Large intestine (tissue), 3 donors: ENCODE results near the gene UBE4B. TPM values are rescaled to one million over a fixed set of nuclear protein-coding genes. Genes with fewer than 3 reads are reported as not detected.
"Not testable (repeated sequence)": the region's sequence is repeated elsewhere in the genome, so short reads cannot be mapped to it uniquely, and the experiment has no call there.

Experiments used
- DNase-seq, 2 donors: peaks; one replicate each; pipeline versions ENCODE4 v3.0.0 to v3.0.0-alpha.2; 2013
- H3K27ac ChIP-seq: one replicate; pipeline ENCODE4 v1.5.1; 2013; ENCODE audit warnings: low read length
- H3K27me3 ChIP-seq: 2 replicates; pipeline ENCODE4 v1.6.1; 2013; ENCODE audit warnings: low read length; ENCODE audit not compliant: control insufficient read depth, insufficient read depth
- H3K36me3 ChIP-seq: 2 replicates; pipeline ENCODE4 v1.6.1; 2013; ENCODE audit warnings: low read length; ENCODE audit not compliant: control insufficient read depth, insufficient read depth
- H3K4me1 ChIP-seq: one replicate; pipeline ENCODE4 v1.6.1; 2013; ENCODE audit warnings: low read length; ENCODE audit not compliant: control insufficient read depth, insufficient read depth
- H3K4me3 ChIP-seq: one replicate; pipeline ENCODE4 v1.5.1; 2013; ENCODE audit warnings: low read length
- H3K9me3 ChIP-seq: one replicate; pipeline ENCODE4 v1.6.1; 2013; ENCODE audit warnings: mild to moderate bottlenecking, low read depth, low read length, moderate library complexity; ENCODE audit not compliant: control insufficient read depth
- WGBS: methylation state at CpG from one replicate; pipeline ENCODE4 v1.1.5; 2013; ENCODE audit warnings: low lambda C conversion rate; ENCODE audit not compliant: insufficient coverage; 5-methylcytosine and 5-hydroxymethylcytosine counted together
- polyA plus RNA-seq: library from polyadenylated mRNA; unstranded; fragments of 120-200 nt; gene quantifications from one replicate; pipeline ENCODE4 v1.2.1, GENCODE V29; 2013

The UBE4B gene
- polyA plus RNA-seq, 1 donor, result 49.1 TPM

GRCh38 chr1:10005248-10005647, 27.5 kb upstream of the UBE4B start:
- H3K27me3 ChIP-seq, H3K9me3 ChIP-seq, H3K4me1 ChIP-seq, DNase-seq, H3K4me3 ChIP-seq, H3K27ac ChIP-seq, H3K36me3 ChIP-seq: not testable (repeated sequence)
- no CpG with 5 or more reads among the region's 8 CpGs for WGBS

DNA sequence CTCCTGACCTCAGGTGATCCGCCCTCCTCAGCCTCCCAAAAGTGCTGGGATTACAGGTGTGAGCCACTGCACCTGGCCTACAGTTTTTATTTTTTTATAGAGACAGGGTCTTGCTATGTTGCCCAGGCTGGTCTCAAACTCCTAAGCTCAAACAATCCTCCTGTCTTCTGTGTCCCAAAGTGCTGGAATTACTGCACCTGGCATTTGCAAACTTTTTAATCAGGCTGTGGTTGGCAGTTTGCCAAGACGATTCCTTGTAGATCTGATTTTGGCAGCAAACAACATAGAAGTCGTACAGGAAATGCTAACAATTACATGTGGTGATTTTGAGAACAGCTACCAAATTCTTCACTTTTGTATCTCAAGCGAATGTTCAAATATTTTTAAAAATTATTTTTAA, 25.6 kb upstream of the UBE4B start:
- no peak for DNase-seq
- H3K4me1 ChIP-seq, result no peaks in the 10 kb centered on the region
- 100% methylated on average over 1 of the region's 4 CpGs for WGBS
- H3K36me3 ChIP-seq, result no peaks in the 10 kb centered on the region
- no peaks in the 10 kb centered on the region for H3K9me3 ChIP-seq
- no peaks in the 10 kb centered on the region for H3K27me3 ChIP-seq
- no peak overlapping the region for H3K4me3 ChIP-seq
- H3K27ac ChIP-seq, result no peak overlapping the region

- Histone ChIP-seq H3K4me3 (no peak overlapping the region), H3K4me1 (no peaks in the 10 kb centered on the region), H3K36me3 (no peaks in the 10 kb centered on the region), H3K27me3 (no peaks in the 10 kb centered on the region), H3K27ac (no peak overlapping the region), H3K9me3 (no peaks in the 10 kb centered on the region)
- WGBS, result no CpG with 5 or more reads among the region's 5 CpGs
- DNase-seq, result no peak
Observed at GRCh38 chr1:10014016-10014415, 18.7 kb upstream of the UBE4B start.

- no peak for DNase-seq
- Histone ChIP-seq H3K27me3 (no peaks in the 10 kb centered on the region), H3K4me3 (no peak overlapping the region), H3K36me3 (no peaks in the 10 kb centered on the region), H3K4me1 (no peaks in the 10 kb centered on the region), H3K9me3 (no peaks in the 10 kb centered on the region), H3K27ac (no peak overlapping the region)
Observed at GRCh38 chr1:10019561-10019960, 13.2 kb upstream of the UBE4B start.

GRCh38 chr1:10020086-10020485, 12.7 kb upstream of the UBE4B start:
- Histone ChIP-seq H3K27me3 (no peaks in the 10 kb centered on the region), H3K27ac (no peak overlapping the region)
- no CpG with 5 or more reads among the region's 3 CpGs for WGBS

DNA sequence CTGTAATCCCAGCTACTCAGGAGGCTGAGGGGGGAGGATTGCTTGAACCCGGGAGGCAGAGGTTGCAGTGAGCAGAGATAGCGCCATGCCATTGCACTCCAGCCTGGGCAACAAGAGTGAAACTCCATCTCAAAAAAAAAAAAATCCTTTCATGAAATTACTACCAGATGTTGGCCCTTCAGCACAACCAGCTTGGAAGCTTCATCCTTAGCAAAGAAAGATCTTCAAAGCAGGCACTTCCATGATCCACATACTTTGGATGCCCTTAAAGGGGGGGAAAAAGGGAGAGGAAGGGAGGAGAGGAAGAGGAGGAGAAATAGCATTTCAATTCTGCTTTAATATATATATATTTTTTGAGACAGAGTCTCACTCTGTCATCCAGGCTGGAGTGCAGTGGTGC, 12.1 kb upstream of the UBE4B start:
- not testable (repeated sequence) for H3K27ac ChIP-seq, H3K27me3 ChIP-seq, H3K4me1 ChIP-seq, H3K4me3 ChIP-seq, H3K36me3 ChIP-seq, H3K9me3 ChIP-seq, DNase-seq
- WGBS, result 100% methylated on average over 1 of the region's 2 CpGs

More at GRCh38 chr1:10020086-10020485, 12.7 kb upstream of the UBE4B start:
- no peaks in the 10 kb centered on the region for H3K36me3 ChIP-seq
- no peak for DNase-seq
- H3K9me3 ChIP-seq, result no peaks in the 10 kb centered on the region
- no peak overlapping the region for H3K4me3 ChIP-seq
- no peaks in the 10 kb centered on the region for H3K4me1 ChIP-seq

GRCh38 chr1:10021992-10022391, 10.8 kb upstream of the UBE4B start:
- not testable (repeated sequence) for H3K4me1 ChIP-seq, H3K27ac ChIP-seq, H3K27me3 ChIP-seq, H3K36me3 ChIP-seq, H3K9me3 ChIP-seq, DNase-seq, H3K4me3 ChIP-seq
- 100% methylated on average over 1 of the region's 4 CpGs for WGBS

DNA sequence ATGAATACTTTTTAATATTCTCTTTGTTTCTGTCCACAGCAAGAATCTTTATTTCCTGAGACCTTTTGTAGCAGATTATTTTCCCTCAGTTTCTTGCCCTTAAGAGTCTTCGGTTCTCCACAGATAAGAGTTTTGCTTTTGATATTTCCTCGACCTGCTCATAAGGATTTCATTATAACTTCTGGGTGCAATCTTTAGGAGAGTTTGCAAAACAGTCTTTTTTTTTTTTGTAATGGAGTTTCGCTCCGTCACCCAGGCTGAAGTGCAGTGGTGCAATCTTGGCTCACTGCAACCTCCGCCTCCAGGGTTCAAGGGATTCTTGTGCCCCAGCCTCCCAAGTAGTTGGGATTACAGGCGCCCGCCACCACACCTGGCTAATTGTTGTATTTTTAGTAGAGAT, 10.1 kb upstream of the UBE4B start:
- H3K4me1 ChIP-seq, result no peaks in the 10 kb centered on the region
- H3K27ac ChIP-seq, result no peak overlapping the region
- 100% methylated on average over 1 of the region's 7 CpGs for WGBS
- no peaks in the 10 kb centered on the region for H3K9me3 ChIP-seq
- no peaks in the 10 kb centered on the region for H3K27me3 ChIP-seq
- DNase-seq, result no peak
- H3K4me3 ChIP-seq, result no peak overlapping the region
- H3K36me3 ChIP-seq, result no peaks in the 10 kb centered on the region

DNA sequence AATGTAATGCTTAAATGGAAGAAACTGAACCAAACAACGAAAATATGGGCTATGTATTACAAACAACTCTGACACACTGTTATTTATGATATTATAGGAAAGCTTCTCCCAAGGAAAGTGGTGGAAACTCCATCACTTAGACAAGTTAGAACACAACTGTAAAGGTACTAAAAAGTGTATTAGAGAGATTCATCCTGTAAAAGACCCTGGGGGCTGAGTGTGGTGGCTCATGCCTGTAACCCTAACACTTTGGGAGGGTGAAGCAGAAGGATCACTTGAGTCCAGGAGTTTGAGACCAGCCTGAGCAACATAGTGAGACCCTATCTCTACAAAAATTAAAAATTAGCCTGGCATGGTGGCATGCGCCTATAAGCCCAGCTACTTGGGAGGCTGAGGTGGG, 7.4 kb upstream of the UBE4B start:
- Histone ChIP-seq H3K9me3 (no peaks in the 10 kb centered on the region), H3K4me1 (no peaks in the 10 kb centered on the region), H3K27me3 (no peaks in the 10 kb centered on the region), H3K36me3 (no peaks in the 10 kb centered on the region), H3K4me3 (no peak overlapping the region), H3K27ac (no peak overlapping the region)
- no peak for DNase-seq
- no CpG with 5 or more reads among the region's 2 CpGs for WGBS

DNA sequence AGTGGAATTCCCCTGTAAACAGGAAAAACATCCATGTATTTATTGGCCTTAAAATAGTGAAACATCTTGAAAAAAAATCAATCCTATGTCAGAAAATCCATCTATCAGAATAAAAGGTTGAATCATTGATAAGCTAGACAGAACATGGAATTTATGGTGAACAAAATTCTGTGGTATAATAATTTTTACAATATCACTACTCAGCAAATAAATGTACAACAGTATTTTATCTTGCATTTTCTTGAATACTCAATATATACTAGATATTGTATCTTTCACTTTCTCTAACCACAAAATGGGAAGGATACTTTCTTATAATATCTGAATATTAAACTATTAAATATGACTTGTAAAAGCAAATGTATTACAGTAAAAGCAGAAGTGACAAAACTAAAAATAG, 5.7 kb upstream of the UBE4B start:
- Histone ChIP-seq H3K27ac (no peak overlapping the region), H3K27me3 (no peaks in the 10 kb centered on the region), H3K4me1 (no peaks in the 10 kb centered on the region), H3K9me3 (no peaks in the 10 kb centered on the region), H3K36me3 (no peaks in the 10 kb centered on the region), H3K4me3 (no peak overlapping the region)
- no peak for DNase-seq

DNA sequence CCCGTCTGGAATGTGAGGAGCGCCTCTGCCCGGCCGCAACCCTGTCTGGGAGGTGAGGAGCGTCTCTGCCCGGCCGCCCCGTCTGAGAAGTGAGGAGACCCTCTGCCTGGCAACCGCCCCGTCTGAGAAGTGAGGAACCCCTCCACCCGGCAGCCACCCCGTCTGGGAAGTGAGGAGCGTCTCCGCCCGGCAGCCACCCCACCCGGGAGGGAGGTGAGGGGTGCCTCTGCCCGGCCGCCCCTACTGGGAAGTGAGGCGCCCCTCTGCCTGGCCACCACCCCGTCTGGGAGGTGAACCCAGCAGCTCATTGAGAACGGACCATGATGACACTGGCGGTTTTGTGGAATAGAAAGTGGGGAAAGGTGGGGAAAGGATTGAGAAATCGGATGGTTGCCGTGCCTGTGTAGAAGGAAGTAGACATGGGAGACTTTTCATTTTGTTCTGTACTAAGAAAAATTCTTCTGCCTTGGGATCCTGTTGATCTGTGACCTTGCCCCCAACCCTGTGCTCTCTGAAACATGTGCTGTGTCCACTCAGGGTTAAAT, 3.7 kb upstream of the UBE4B start:
- H3K27ac ChIP-seq, H3K27me3 ChIP-seq, H3K4me3 ChIP-seq, H3K36me3 ChIP-seq, H3K9me3 ChIP-seq, H3K4me1 ChIP-seq, DNase-seq: not testable (repeated sequence)
- no CpG with 5 or more reads among the region's 24 CpGs for WGBS
